HG03280 (cell line): Measurements from ENCODE around the gene MPP3.
A peak's percentile ranks its signal among the peaks of the same experiment; 100 is the strongest.

Experiments used
- ATAC-seq: cut with Tn5 transposase; IDR thresholded peaks from one replicate; pipeline ENCODE4 v1.9.1; 2021; ENCODE audit warnings: mild to moderate bottlenecking, moderate library complexity; ENCODE audit not compliant: unreplicated experiment

MPP3 gene

DNA sequence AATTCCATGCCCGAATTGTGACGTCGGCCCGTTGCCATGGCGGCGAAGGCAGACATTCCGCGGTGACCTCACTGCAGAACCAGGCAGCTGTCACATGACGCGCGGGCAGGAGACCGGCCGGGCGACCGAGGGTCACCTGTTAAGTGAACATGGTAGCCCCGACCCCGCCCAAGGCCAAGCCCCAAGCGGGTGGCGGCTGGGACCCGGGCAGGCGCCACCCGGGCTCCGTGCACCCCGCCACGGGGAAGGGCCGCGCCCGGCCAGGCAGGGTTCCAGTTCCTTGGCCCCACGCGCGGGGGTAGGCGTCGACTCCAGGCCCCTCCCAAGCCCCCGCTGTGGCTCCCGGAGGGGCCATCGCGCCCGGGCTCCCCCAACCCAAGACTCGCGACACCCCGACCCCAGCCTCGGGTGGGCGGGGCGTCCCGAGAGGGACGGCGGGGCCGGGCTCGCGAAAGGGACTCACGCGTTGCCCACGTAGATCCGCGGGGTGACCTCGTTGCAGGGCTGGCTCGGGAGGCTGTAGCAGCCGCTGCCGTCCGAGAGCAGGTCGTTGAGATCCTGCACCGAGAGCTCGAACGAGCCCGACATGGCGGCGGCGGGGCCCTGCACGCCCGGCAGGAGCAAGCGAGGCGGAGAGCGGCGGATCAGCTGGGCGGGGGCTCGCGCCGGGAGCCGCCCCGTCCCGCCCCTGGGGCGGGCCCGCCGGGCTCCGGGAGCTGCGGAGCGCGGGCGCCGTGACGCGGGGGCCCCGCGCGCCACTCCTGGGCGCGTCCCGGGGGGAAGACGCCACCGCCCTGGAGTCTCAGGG, 54.4 kb downstream of the MPP3 start, which contains the start of gene DUSP3:
Gene DUSP3 (minus strand): TSS at position 641 of the 808 bp plus-strand sequence. CDS start 53 bp downstream, at position 588.
- peak; percentile 84 for ATAC-seq

DNA sequence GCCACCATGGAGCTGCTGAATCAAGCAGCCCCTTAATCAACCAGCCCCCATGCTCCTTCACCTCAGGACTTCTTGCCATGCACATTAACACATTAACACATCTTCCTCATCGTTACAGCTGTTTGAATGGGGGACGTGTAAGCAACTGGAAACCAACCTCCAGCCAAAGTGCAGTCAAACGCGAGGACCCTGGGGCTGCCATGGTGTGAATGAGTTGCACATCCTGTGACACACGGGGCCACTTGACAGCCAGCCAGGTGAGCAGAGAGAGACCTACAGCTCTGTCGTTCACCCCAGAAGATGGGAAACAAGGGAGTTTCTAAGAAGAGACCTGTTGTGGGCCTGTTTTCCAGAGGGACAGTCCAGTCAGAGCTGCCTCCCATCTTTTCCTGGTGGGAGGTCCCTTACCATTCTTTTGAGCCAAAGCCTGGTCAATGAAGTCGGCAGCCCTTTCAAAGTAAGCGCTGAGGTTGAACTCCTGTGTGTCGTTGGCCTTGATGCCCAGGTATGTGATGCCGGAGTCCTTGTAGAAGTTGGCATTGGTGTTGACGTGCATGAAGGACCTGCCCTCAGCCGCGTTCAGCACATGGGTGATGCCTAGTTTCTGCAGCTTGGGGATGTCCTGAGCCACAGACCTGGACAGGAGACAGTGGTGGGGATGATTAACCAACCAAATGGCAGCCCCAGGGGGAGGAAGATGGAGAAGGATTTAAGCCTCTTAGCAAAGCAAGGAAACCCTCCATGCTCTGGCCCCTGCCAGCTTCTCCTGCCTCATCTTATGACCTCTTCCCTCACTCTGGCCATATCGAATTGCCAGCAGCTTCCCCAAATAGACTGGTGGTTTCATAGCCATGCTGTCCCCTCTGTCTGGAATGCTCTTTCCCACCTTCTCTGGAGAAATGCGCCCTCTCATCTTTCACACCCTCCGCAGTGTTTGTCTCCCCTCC, 58.4 kb downstream of the MPP3 start:
- no peak for ATAC-seq

DNA sequence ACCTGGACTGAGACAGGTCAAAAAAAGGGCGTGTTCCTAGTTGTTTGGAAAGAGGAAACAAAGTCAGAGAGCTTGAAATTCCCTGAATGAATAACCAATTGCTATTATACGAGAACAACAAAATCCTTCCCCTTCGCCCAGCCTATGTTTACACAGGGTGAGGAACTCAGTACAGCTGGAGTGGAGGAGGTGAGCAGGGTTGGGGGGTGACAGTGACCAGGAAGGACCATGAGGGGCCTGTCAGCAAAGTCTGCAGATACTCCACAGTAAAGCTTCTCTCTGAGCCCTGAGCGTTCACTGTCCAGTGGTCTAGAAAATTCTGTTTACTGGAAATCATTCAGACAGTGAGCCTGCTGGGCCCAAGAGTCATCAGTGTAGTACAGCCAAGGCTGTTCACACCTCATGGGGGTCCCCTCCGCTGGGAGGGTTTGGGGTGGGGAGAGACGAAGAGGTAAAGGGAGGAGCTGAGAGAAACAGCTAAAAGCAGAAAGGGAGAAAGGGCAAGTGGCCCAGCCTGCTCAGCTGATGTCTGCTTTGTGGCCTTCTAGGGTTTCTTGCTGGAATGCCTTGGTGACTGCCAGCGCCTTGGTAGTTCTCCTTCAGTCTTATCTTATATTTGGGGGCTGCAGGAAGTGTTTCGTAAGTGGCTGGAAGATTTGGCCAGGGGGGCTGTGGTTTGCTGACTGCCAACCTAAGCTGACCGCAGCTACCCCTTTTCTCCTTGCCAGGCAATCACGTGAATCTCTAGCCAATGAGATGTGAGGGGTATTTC, 59.9 kb downstream of the MPP3 start:
- no peak for ATAC-seq

DNA sequence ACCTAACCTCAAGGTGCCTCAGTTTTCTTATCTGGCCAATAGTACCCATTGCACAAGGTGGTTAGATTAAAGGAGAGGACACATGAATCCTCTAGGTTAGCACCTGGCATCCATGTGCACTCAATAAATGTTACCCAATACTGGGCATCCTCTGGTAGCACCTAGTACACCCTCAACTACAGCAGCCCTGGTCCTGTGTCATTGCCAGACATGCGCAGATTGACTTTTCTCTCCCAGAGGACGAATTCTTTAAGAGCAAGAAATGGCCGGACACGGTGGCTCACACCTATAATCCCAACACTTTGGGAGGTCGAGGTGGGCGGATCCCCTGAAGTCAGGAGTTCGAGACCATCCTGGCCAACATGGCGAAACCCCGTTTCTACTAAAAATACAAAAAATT, 61.5 kb downstream of the MPP3 start:
- ATAC-seq, result no peak

DNA sequence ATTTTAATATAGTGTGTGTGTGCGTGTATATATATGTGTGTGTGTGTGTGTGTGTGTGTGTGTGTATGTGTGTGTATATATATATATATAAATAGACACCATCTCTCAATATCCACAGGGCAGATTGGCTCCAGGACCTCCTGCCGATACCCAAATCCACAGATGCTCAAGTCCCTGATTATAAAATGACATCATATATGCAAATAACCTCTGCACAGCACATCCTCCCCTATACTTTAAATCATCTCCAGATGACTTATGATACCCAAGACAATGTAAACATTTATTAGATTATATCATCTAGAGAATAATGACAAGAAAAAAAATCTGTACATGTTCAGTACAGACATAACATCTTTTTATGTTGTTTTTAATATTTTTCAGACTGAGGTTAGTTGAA, 62.0 kb downstream of the MPP3 start:
- ATAC-seq, result no peak

DNA sequence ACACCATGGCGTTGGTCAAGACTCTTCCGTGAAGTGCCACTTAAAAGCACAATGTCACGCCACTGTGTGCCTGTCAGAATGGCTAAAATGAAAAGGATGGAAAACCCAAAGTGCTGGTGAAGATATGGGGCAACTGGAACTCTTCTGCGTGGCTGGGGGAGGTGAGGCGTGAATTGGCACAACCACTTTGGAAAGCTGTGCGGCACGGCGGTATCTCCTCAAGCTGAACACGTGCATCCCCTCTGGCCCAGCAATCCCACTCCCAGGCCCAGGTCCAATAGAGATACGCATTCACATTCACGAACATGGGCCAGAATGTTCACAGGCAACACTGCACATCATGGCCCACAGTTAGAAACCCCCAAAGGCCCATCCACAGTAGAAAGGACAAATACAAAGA, 63.1 kb downstream of the MPP3 start:
- no peak for ATAC-seq

DNA sequence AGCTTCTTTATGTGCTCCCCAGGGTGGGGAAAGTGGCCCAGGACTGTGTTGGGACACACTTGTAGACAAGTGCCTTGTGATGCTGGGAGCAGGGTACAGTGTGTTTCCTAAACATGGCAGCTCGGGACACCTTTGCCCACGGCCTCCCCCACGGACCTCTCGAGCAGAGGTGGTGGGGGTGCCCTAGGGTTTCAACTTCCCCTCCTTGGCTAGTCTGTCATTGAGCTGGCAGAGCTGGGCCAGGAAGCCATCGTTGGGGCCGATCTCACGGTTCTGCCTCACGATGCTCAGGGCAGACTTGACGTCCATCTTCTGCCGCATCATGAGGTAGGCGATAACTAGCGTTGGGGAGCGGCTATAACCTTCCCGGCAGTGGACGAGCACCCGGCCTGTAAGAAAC, 63.5 kb downstream of the MPP3 start:
- no peak for ATAC-seq

DNA sequence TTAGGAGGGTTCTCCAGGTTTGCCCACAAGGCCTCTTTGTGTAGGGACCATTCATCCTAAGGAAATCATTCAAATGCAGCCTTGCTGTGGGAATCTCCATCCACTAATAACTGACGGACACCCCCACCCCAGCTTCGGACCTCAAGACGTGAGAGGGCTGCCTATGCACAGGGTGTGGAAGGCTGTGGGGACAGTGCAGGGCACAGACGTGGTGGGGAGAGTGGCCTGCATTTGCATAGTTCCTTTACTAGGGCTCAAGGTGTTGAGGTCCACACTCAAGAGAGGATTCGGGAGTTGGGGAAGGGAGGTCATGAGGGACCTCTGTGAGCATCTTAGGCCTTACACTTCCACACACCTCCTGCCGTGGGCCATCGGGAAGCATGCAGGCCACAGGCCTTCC, 64.0 kb downstream of the MPP3 start:
- ATAC-seq, result no peak

DNA sequence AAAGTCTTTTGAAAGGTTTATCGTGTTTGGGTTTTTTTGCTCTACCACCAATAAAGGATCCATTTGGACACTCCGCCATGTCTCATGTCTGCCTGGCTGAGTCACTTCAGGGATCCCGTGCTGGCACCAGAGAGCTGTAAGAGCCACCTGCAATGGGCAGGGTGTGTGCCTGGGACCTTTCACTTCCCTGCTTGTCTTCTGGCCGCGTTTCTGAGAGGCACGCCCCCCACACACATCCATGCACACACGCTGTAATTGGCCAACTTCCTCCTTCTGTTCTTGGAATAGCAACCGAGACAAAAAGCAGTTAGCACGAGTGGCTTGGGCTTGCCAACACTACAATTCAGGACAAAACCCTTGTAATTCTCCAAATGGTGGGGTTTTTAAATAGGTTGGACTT, 64.6 kb downstream of the MPP3 start:
- no peak for ATAC-seq

DNA sequence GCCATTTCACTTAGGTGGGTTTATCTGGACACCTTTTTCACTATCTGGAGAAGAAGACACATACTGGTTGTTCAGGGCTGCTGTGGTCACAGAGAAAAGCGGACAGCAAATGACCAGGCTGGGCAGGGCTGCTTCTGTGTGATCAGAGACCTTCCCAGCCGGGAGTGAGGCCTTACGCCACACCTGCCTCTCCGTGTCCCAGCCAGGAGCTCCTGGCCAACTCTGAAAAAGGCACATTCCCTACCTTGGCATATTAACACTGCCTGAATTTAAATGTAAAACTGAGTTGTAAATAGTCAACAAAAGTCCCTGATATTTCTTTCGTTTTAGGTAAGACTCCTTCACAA, 65.3 kb downstream of the MPP3 start:
- ATAC-seq, result no peak

DNA sequence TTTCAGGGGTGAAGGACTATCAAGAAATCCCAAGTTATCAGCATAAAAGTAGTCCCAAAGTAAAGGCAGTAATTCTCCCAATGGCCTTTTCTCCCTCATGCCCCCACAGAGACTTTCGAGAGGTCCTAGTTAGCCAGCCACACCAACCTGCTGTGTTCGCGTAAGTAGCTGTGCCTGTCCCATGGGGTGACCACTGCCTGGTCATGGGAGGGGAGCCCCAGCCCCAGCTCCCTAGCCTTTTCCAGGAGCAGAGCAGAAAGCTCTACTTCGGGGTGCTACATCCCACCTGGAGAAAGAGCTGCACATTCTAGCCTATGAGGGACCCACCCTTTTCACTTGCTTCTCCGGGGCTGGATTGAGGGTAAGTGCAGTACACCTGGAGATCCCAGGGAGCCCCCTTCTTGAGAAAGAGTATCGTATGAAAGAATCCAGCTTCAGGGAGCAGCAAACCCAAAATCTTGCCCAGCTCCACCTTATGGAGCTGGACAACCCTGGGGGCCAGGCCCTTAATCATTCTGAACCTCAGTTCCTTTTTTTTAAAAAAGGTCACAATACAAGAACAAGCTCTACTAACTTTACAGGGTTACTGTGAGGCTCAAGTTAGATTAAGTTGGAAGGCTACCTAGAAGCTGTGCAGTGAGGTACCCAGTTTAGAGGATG, 65.8 kb downstream of the MPP3 start:
- no peak for ATAC-seq

DNA sequence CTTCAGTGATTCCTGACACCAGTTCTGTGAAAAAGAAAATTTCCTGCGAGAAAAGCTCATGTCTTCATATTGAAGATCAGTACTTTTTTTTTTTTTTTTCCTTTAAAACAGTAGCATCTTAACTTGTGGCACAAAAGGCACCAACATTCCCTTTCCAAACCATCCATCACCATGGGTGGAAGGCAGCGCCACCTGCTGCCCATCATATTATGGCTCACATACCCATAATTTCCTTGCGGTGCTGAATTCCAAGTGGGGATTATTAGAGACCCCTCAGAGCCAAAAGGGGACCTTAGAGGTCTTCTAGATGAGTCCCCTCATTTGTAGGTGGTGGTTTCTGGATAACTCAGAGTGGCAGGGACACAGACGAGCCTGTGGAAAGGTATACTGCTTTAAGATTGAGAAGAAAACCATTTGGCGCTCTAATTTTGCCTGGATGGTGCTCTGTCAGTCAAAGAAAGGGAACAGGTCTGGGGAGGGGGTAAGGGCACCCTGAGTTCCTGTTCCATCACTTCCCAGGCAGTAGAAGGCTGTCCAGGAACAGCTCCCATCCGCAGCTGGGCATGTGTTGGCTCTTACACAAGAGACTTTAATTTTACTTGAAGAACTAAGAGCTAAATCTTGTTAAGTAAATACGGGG, 66.4 kb downstream of the MPP3 start:
- no peak for ATAC-seq

DNA sequence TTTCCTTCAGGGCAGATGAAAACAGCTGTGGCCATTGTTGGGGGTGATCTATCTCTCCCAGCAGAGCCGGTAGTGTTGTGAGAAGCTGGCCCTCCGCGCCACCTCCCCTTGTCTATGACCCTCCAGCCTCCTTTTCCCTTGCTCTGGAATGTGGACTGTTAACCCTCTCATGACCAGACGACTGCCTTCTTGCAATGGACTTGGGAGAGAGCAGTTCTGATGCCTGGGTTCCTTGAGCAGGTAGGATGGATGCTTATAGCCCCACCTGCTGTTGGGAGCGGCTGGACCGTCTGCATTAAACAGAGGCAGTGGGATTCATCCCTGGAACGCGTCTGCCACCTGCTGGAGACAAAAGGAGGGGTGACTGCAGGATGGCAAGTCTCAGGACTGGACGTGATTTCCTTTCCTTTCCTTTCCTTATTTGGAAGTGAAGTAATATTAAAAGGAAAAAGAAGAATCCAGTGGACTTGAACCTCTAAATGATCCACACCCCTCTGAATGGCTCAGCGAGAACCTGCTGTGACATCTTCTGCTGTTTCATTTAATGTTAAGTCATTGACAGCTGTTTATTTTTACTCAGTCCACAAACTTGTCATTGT, 72.6 kb downstream of the MPP3 start:
- peak; percentile 58 for ATAC-seq

DNA sequence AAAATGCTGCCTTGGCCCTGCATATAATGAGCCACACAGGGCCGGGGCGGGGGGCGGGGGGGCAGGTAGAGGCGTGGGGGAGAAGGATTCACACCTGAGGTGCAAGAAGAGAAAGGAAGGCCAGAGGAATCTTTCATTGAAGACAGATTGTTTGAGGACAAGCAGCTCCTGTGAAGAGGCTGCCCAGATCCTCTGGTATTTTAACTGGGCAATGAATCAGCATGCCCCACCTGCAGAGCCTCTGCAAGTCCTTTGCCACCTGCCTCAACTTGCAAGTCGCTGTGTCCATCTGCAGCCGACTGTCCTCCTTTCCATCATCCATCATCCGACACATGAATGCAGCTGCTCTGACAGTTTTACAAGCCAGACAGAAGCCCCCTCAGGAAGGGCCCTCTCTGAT, 73.1 kb downstream of the MPP3 start:
- ATAC-seq, result no peak

DNA sequence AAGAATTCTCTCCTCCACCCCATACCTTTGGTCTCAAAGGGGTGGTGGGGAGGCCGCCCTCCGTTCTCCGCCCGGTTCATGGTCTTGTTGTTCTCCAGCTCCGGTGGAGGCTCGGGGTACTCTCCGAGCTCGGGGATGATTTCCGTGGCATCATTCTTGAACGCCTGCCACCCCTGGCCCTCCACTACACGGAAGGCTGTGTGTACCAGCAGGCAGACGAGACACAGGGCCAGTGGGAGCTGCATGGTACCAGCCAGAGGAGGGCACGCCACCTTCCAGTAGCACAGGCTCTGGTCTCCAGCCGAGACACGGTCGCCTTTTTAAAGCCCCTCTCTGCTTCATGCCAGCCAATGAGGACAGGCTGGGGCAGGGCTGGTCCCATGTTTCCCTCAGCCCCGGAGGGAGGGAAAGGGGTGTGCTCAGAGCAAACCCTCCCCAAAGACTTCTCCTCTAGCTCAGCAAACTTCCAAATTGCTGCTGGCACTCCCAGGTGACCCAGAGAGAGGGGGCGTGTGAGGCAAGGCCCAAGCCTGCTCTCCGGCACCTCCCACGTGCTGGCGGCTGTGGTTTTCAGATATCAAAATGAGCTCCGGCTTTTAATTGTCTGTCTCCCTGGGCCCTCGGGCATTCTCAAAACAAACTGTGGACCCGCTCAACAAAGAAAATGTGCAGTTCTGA, 74.3 kb downstream of the MPP3 start, which contains the start of gene SOST:
Gene SOST (minus strand): TSS at position 295 of the 678 bp plus-strand sequence. CDS start 50 bp downstream, at position 245.
- no peak for ATAC-seq

DNA sequence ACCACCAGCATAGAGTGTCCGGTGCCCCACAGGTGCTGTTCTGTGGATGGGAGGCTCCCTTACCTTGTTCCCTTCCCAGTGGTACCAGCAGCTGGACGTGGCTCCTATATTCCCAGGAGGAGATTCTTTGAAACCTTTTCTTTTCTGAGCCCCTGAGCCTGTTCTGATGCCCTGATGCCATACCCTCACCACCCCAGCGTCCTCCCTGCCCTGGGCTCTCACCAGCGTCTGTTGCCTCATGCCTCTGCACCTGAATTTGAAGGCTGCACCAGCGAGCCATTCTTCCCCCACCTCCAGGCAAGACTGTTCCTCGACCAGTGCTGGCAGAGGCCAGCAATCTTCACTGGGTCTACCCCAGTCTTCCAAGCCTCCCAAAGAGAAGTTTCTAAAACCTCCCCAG, 74.9 kb downstream of the MPP3 start:
- ATAC-seq, result no peak

DNA sequence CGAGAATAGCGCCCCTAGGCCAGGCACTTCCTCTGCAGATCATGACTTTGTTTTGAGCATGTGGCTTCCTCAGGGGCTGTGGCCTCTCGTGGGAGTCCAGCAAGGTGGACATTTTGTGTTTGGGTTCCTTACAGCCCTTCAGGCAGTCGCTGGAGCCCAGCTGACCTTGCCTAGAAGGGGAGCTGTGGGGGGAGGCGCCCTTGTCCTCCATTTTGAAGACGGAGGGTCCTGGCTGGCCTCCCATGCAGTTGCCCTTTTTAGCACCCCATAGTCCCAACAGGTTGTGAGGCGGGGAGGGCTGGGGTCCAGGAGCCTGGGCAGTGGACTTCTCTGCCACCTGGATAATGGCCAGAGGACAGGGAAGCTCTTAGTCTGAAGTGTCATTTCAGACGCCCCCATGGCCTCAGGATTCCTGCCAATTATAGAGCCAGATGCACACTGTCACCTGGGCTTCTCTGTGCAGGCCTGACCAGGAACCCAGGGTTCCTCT, 75.7 kb downstream of the MPP3 start:
- no peak for ATAC-seq

DNA sequence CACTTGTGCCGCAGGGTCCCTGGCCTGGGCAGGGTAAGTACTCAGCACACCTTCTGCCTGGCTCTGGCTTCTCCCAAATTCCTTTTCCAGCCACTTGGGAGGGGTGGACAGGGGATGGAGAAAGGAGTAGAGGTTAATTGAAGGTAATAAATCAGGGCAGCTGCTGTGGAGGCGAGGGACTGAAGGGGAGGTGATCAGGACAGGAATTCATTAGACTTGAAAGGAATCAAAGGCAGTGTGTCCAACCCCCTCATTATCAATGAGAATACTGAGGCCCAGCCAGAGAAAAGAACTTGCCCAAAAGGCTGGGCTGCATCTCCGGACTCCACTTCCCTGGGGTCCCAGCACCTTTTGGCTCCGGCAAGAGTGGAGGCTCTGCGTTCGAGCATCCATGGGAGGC, 76.7 kb downstream of the MPP3 start:
- ATAC-seq, result no peak

DNA sequence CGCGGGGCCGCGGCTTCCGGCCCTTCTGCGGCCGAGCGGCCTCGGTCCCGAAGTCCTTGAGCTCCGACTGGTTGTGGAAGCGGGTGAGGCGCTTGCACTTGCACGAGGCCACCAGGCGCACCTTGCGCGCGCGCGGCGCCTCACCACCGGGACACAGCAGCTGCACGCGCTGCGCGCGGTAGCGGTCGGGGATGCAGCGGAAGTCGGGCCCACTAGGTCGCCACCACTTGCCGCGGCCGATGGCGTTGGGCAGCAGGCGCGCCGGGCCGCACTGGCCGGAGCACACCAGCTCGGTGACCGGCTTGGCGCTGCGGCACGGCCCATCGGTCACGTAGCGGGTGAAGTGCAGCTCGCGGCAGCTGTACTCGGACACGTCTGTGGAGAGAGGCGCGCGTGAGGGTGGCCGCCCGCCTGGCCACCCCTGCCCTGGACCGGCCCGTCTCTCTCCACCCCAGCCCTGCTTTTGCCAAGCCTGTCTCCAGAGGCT, 77.5 kb downstream of the MPP3 start:
- no peak for ATAC-seq
